NCI-H82 (cell line): ENCODE results near the gene ZCWPW2.

Experiments used
- DNase-seq: peaks from one replicate; lab custom pipeline; 2025; lab: John Stamatoyannopoulos, UW

The ZCWPW2 gene, protein sequence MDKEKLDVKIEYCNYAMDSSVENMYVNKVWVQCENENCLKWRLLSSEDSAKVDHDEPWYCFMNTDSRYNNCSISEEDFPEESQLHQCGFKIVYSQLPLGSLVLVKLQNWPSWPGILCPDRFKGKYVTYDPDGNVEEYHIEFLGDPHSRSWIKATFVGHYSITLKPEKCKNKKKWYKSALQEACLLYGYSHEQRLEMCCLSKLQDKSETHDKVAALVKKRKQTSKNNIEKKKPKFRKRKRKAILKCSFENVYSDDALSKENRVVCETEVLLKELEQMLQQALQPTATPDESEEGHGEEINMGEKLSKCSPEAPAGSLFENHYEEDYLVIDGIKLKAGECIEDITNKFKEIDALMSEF

DNA sequence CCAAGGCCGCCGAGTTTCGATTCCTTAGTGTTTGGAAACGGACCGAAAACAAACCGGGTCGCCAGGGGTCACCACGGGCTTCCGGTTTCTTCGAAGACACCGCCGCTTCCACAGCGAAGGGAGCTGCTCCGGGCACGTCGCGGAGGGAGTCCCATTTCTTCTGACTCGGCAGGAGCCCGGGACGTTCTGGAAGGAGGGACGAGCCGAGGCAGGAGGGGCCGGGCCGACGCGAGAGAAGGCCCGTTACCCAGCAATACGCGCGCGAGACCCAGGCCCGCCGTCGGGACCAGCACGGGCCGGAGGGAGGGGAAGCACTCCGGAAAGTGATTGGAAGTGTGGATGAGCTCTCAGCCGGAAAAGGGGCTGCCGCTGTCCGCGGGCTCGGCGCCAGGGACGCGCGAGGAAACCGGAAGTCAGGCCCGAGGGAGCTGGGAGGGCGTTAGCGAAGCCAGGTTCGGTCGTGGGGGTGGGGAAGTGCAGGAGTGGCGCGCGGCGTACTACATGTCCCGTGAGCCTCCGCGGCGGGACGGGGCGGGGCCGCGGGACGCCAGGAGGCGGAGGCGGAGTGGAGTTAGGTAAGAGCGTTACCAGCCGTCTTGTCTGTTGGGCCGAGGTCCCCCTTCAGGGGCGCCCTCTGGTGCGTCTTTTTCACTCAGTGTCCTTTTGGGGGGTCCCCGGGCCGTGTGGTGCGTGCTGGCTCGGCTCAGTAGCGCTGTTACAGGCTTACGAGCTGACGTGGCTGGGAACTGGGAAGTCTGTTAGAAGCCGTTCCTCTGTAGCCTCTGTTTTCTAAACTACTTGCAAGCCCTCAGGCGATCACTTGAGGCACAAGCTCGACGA, at the start of gene ZCWPW2, which contains the start of gene AZI2:
Gene ZCWPW2, plus strand, starts transcription at position 93 of the 840 bp plus-strand sequence. CDS start 64,348 bp downstream, outside the sequence.
Gene AZI2, minus strand, starts transcription at position 196 of the 840 bp plus-strand sequence. CDS start 8,207 bp downstream, outside the sequence.
- peak; percentile 95 for DNase-seq

- DNase-seq: no peak
Measured at GRCh38 chr3:28299705-28300104, 48.8 kb upstream of the ZCWPW2 start.

- DNase-seq: no peak
Measured at GRCh38 chr3:28300345-28300962, 48.1 kb upstream of the ZCWPW2 start.

DNA sequence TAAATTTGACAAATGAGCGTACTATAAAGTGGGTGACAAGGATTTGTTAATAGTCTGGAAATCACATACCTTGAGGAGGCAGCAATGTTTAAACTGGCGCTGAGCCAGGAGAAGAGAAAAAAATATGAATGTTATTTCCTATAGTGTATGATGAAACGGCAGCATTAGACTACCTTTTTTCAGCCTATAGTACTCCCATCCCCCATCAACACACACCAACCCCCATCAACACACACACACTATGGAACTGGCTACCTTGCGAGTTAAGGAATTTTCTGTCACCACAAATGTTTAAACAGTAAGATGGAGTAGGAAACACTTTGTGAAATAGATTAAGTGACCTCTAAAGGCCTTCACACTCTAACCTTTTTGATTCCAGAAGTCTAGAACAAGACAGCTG, 46.8 kb upstream of the ZCWPW2 start:
- DNase-seq: no peak

- DNase-seq: no peak
Measured at GRCh38 chr3:28308196-28308595, 40.3 kb upstream of the ZCWPW2 start.

- no peak for DNase-seq
Measured at GRCh38 chr3:28315711-28316110, 32.8 kb upstream of the ZCWPW2 start.

DNA sequence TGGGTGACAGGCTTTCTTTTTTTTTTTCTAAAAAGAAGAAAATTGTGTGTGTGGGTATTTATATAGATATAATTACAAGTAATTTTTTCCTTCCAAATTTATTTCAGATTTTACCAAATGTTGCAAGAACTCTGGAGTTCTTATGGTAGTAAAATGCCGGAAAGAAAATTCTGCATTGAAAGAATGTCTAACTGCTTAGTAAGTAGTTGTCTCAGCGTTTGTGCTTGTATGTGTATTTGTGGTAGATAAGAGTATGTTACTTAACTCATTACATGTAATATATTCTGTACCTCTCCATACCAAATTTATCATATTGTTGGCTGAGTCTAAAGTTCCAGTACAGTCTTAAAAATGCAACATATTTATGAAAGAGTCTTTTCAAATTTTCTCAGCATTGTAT, 32.3 kb upstream of the ZCWPW2 start:
- no peak for DNase-seq

DNA sequence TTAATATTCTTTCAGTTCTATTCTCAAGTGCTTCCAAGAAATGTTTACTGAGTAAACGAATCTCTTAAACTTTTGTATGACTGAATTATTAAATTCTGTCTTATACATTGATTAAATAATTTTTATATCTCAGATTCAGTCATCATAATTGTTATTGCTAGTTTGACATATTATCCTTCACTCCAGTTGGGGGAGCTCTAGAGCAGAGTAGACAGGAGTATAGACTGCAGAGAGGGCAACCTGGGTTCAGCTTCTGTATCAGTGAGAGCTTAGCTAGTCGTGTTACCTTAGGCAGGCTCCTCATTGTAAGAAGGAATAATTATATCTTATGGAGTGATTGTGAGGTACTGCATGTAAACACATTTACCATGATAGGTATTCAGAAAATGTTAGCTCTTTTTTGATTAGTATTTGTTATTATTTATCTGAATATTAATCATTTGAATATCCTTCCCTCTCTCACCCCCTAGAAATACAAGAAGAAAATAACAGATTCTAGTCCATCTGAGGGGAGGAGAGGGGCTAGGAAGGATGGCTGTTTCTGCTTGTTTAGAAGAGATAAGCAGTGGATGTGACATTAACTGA, 31.0 kb upstream of the ZCWPW2 start:
- DNase-seq: peak; percentile 65

DNA sequence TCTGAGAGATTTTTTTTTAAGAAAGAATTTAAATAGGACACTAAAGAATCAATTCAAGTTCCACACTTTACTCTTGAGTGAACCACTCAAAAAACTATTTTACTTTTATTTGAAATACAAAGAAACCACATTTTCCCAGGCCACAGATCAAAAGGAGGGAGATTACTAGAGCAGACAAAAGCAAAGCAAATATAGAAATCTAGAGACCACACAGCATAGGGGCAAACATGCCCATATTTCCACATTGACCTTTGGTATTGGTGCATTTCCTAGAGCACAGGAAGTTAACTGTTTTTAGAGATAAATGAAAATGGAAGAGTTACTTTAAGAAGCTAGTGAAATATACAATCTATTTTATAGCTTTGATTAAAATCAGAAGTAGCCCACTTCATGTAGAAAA, 27.5 kb upstream of the ZCWPW2 start:
- no peak for DNase-seq

DNA sequence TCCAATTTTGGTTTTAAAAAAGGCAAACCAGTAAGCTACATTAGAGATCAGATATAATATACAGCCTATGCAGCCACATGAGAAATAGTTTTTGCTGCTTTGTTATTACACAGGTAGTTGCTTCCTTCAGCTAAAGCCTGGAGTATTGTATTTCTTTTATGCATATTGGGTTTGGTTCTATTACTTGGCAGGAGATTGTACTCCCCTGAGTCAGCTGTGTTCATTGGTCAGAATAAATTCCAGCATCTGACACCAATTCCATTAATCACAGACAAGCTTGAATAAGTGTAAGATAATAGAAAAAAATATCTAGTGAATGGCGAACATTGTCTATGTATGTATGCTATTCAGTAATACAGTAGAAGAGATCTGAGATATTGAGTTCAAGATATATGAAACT, 26.1 kb upstream of the ZCWPW2 start:
- DNase-seq: no peak

DNA sequence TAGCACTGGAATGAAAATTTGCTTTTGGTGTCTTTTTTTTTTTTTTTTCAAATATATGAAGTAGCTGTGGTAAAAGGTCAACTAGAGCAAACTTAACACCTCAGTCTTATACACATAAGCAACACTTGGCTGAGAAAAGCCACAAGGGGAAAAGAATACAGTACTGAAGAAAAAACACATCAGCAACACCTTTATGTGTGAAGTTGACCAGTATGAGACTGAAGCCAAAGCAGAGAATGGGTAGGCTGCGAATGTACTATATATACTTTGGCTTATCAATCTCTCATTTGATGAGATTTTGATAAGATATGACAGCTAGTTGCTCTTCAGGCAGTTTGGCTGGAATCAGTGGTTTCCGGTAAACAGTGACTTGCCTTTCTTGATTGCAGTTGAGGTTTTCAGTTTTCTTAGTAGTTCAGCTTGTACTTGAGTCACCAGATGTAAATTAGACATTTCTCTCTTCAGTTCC, 22.0 kb upstream of the ZCWPW2 start:
- DNase-seq: no peak

DNA sequence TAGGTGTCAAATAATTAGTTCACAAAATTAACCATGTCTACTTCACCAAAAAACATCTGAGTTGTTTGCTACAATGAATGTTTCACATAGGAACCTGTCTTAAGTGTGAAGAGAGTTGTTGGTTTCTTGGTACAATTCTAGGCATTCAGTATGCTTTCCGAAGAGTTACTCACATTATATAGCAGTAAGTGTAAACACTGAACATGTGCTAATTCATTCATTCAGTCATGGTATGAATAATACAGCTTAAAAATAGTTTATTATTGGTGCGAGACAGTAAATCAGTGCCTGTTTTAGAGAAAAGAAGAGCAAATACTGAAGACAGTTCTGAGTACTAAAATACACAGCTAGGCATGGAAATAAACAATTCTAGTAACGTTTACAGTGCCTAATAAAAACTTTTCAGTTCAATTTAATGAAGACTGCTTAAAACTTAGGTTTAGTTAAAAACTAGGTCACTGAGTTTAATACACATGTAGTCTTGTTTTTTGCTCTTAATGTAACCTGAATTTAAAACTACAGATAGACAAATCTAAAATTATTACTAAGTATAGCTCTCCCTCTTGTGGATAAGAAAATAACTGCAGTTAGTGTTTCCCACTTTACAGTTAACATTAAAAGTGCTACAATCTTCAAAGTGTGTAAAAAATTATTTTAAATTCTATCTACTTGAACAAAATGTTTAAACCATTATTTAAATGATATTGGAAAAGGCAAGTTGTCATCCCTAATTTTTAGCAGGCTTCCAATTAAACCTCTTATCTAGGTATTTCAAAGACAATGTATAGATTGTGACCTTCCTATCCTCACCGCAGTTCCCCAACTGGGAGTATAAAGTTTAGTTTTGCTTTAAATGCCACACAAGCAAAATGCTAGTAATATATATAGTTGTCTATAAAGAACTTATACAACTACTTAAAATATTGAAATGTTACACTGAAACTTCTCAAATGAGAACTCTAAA, 20.1 kb upstream of the ZCWPW2 start:
- peak; percentile 30 for DNase-seq

DNA sequence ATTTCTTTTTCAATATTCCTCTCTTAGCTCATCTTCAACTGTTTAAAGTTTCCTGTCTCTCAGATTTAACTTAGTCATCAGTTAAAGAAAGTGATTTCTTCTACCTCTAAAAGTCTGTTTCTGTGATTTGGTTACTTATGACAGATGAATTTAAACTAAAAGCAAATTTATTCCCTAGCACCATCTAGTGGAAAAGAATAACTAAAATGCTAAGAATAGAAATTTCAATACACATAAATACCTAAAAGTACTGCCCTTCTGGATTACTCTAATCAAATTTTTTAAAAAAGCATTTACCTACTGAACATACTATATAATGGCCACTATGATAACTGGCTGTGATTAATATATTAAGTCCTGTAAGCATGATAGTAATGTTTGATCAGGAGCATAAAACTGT, 14.0 kb upstream of the ZCWPW2 start:
- no peak for DNase-seq

DNA sequence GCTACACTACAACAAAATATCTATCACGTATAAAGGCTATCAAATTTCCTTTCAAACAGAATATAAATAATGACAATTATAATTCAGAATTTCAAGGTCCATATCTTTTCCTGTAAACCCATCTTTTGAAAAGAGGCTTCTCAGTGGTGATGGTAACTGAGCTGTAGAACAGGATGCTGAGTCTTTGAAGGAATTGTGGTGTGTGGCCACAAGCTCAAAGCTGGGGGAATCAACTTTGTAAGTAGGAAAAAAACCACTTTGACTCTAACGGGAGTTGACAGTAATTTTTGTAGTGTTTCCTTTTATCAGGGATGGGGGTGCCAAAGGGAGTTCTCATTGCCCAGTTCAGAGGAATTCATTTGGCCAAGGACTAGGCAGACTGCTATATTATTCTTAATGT, 13.3 kb upstream of the ZCWPW2 start:
- no peak for DNase-seq

DNA sequence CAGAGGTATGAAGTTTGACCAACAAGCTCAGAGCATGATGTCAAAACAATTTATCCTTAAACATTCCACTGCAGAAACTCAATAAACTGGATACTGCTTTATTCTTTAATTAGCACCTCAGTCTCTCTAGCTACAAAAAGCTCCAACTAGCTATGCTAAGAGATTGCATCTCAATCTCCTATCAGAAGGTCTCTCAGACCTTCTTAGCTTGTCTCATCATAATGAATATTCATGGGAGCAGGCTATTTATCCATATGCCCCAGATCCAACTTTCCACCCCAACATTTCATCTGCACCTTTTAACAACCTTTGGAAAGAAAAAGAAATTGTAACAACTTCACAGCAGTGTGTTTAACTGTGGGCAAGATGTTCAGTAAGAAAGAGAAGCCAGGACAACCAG, 11.3 kb upstream of the ZCWPW2 start:
- no peak for DNase-seq

DNA sequence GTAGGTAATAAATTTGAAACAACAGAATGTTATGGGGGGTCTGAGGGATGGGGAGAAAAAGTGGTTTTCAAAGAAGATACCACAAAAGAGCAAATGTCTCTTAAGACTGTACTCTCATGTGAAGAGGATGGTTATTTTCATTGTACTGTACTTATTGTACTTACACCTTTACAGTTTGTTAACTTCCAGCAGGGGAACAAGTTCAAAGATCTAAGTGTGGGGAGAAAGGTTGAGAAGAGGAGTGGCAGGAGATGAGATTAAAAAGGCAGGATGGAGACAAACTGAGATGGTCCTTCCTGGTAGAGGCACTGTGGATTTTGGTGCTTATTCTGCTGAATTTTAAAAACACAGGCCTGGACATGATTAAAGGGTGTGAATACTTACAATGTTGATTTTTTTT, 5.4 kb upstream of the ZCWPW2 start:
- DNase-seq: no peak

DNA sequence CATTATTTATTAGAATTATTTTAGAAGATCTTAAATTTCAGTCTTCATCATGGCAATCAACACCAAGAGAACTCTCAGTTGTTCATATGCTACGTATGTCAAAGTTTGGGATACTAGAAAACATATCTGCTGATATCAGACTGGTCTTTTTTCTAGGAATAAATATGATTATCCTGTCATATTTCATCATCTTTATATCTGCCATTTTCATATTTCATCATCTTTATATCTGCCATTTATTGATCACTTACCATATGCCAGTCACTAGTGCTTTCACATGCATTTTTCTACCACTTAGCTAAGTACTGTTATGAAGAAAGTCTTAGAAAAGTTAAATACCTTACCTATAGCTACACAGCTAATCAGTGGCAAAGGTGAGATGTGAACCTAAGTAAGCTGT, 2.8 kb upstream of the ZCWPW2 start:
- DNase-seq: no peak

DNA sequence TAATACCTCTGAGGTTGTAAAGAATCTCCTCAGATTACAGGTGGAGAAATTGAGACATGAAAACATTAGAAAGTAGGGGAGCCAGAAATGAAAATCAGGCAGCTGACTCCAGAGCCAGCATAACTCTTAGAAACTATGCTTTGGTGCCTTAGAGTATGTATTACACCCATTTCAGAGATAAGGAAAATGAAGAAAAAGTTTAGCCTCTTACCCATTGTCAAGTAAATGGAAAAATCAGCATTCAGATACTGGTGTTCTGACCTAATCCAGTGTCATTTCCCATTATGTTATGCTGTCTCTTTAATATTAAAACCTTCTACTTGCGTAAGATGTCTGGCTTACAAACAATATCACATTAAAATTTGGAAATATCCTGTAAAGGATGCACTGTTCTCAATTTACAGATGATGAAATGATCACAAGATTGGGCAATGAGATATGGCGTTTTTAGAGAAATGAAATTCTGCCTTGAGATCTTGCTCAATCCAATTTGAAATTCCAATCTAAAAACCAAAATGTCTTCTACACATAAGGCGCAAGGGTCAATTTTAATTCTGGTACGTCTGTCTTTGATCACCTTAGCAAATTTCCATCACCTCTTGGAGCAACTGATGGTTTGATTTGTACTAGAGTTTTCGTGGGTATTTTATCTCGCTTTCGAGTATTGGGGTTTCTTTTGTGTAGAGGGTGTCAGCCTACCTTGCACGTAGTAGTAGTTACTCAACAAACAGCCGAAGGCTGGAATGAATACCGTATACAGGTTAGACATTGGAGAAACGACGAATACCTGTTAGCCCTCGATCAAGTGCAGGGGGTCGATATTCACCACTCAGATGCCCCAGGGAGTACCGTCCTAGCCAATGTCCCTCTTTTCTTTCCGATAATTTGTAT, 902 bp upstream of the ZCWPW2 start:
- no peak for DNase-seq

DNA sequence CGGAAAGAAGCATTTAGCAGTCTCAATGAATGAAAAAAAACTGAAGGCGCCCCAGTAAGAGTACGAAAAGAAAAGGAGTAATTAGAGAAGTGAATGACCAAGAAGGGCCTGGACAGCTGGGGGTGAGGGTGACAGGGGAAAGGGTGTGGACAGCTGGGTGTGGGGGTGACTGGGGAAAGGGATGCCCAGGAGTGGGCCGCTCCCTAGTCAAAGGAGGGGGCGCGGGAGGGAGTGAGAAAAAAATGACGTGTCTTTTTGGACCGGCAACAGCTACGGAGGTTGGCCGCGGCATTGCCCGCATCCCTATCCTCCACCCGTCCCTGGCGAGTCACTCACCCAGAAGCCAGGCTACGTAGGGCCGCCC, 274 bp upstream of the ZCWPW2 start:
- no peak for DNase-seq

- no peak for DNase-seq
Measured at GRCh38 chr3:28349469-28350000, 1.0 kb downstream of the ZCWPW2 start.
